HEK293T (cell line): ENCODE data around the gene PLCD3.

Experiments used
- CTCF ChIA-PET: fragments of 350-600 bp; formaldehyde crosslinking; extraction: SDS; loops from one replicate; lab custom pipeline; 2021; ENCODE audit warnings: antibody characterized with exemption, inconsistent platforms; lab: Yijun Ruan, JAX
- POLR2A ChIA-PET: fragments of 350-600 bp; formaldehyde crosslinking; extraction: SDS; loops from one replicate; lab custom pipeline; 2020; ENCODE audit warnings: antibody characterized with exemption, inconsistent platforms; lab: Yijun Ruan, JAX
- DNase-seq: peaks from one replicate; pipeline ENCODE4 v3.0.0; 2012; ENCODE audit warnings: mixed read lengths; ENCODE audit errors: extremely low spot score
- ARNT ChIP-seq: fragments of 450-650 bp; IDR thresholded peaks from 2 replicates; pipeline ENCODE4 v1.6.1; 2017; ENCODE audit warnings: mild to moderate bottlenecking
- BHLHE40 ChIP-seq: fragments of 450-650 bp; IDR thresholded peaks from 2 replicates; pipeline ENCODE4 v1.6.1; 2016; ENCODE audit warnings: mild to moderate bottlenecking, moderate library complexity, borderline replicate concordance
- CTBP1 ChIP-seq: fragments of 450-650 bp; IDR thresholded peaks from 2 replicates; pipeline ENCODE4 v1.6.1; 2016; ENCODE audit warnings: borderline replicate concordance
- ELF4 ChIP-seq: fragments of 450-650 bp; IDR thresholded peaks from 2 replicates; pipeline ENCODE4 v1.6.1; 2017; ENCODE audit warnings: antibody characterized with exemption
- FOXA1 ChIP-seq: fragments of 450-650 bp; IDR thresholded peaks from 2 replicates; pipeline ENCODE4 v1.6.1; 2016; ENCODE audit warnings: mild to moderate bottlenecking
- FOXK2 ChIP-seq: fragments of 450-650 bp; IDR thresholded peaks from 2 replicates; pipeline ENCODE4 v1.6.1; 2016; ENCODE audit warnings: mild to moderate bottlenecking
- FOXM1 ChIP-seq: fragments of 450-650 bp; IDR thresholded peaks from 2 replicates; pipeline ENCODE4 v1.6.1; 2017; ENCODE audit warnings: mild to moderate bottlenecking, borderline replicate concordance
- HDGF ChIP-seq: fragments of 450-650 bp; IDR thresholded peaks from 2 replicates; pipeline ENCODE4 v1.6.1; 2017; ENCODE audit warnings: antibody characterized with exemption, borderline replicate concordance
- L3MBTL2 ChIP-seq: fragments of 450-650 bp; conservative IDR thresholded peaks from 2 replicates; pipeline ENCODE4 v1.6.1; 2016; ENCODE audit warnings: mild to moderate bottlenecking
- LEF1 ChIP-seq: fragments of 450-650 bp; IDR thresholded peaks from 2 replicates; pipeline ENCODE4 v1.6.1; 2017; ENCODE audit warnings: mild to moderate bottlenecking, borderline replicate concordance
- NFRKB ChIP-seq: fragments of 450-650 bp; IDR thresholded peaks from 2 replicates; pipeline ENCODE4 v1.6.1; 2016; ENCODE audit warnings: mild to moderate bottlenecking, moderate library complexity
- SP1 ChIP-seq: fragments of 450-650 bp; IDR thresholded peaks from 2 replicates; pipeline ENCODE4 v1.6.1; 2017
- SUZ12 ChIP-seq: fragments of 450-650 bp; IDR thresholded peaks from 2 replicates; pipeline ENCODE4 v1.6.1; 2016; ENCODE audit warnings: mild to moderate bottlenecking
- TARDBP ChIP-seq: fragments of 450-650 bp; IDR thresholded peaks from 2 replicates; pipeline ENCODE4 v1.6.1; 2016
- ZNF384 ChIP-seq: fragments of 450-650 bp; IDR thresholded peaks from 2 replicates; pipeline ENCODE4 v1.6.1; 2016
- TF ChIP-seq, protein P1 (sequence below): fragments of 450-650 bp; IDR thresholded peaks from 2 replicates; pipeline ENCODE4 v1.6.1; 2016

PLCD3 gene

DNA sequence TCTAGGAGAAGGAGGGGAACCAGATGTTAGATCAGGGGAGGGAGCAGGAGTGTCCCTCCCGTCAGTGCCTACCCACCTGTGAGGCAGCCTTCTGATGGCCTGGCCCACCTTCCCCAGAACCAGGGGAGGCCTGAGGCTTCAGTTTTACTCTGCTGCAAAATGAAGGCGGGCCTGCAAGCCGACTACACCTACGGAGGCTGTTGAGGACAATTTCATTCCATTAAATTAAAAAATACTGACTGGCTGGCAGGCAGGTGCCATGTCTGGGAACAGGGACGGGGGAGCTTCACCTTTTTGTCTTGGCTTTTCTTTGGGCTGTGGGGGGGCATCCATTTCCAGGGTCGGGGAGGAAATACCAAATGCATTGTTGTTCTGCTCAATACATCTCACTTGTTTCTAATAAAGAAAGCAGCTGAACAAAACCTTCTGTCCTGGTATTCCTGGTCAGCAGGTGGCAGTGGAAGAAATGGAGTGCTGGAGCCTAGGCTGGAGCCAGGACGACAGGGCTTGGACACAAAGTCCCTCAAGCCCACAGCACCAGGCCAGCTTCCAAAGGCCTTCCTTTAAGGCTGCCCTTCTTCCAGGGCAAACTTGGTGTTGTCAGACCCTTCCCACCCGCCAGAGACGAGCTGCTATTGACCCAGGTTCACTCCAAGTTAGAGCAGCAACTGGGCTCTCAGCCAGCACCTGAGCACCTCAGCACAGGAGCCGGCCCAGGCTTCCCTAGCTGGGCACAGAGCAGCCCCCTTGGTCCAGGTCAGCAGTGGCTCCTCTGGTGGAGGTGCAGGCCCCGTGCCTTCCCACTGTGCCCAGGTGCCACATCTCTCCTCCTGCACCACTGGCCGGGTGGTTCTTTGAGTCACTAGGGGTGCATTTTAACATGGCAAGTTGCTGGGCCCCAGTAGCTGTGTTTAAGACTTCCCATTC, 23.5 kb downstream of the PLCD3 start:
- CTCF ChIA-PET, result interaction anchor here (1.1 to 2.6 kb wide), 5 partner anchors 10 to 198 kb away, joined by 3 to 14 read pairs (median 3); partner anchors contain the start of gene ACBD4
- no peak for TF ChIP-seq ELF4
- TF ChIP-seq FOXM1, result no peak
- no peak for TF ChIP-seq FOXK2
- no peak for TF ChIP-seq LEF1
- TF ChIP-seq NFRKB, result no peak
- DNase-seq, result no peak

DNA sequence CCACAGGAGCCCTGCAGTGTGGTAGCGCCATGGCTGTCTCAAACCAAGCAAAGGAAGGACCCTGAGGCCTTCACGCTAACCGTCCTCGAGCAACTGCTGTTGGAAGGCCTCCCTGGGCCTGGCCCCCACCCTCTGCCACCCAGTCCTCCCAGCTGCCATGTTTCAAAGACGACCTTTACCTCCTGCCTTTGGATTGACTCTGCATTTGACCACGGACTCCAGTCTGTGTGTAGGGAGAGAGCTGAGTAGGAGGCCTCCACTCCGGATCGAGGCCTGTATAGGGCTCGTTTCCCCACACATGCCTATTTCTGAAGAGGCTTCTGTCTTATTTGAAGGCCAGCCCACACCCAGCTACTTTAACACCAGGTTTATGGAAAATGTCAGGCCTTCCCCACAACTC, 24.3 kb downstream of the PLCD3 start:
- ChIA-PET CTCF (interaction anchor here (0.9 to 2.6 kb wide), 5 partner anchors 9 to 197 kb away, joined by 3 to 14 read pairs (median 3); partner anchors contain the start of genes ACBD4 and PLCD3), POLR2A (interaction anchor here (0.7 to 1.0 kb wide), 2 partner anchors 10 to 27 kb away, joined by 3 to 4 read pairs; partner anchors contain the start of gene ACBD4)
- no peak for DNase-seq

More for the DNA sequence above, 23.5 kb downstream of the PLCD3 start:
- POLR2A ChIA-PET, result interaction anchor here (0.6 to 1.3 kb wide), 4 partner anchors 9 to 77 kb away, joined by 3 to 4 read pairs (median 3); partner anchors contain the start of gene ACBD4

DNA sequence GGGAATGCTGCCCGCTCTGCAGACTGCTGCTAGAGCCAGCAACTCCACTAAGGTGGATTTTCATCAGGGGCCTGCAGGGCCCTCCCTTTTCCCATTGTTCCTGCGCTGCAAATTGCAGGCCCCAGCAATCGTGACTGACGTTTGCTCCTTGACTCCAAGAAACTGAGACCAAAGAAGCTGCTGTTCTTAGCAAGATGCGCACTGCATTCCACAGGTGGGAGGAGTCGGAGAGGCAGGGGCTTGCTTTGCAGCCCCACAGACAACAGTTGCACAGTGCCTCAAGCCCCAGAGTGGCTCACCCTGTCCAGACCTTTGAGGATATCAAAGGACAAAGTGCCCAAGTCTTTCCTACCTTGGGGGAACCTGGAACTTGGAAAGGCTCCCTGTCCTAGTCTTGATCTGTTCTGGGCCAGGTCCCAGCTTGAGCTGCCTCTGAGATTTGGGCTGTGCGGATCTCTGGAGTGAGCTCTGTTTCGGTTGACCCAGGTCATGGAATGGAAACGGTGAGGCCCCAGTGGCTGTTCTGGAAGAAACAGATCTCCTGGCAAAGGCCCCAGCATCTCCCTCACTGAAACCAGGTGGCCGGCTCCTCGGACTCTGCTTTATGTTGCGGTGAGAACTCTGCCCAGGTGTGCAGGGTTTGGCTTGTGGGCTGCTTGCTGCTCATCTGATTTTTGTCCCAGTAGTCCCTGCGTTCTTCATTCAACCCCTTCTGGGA, 24.9 kb downstream of the PLCD3 start:
- ChIA-PET POLR2A (interaction anchor here (0.7 kb wide), 1 partner anchor 11 kb away, joined by 3 read pairs; no protein-coding TSS in a partner anchor), CTCF (interaction anchor here (0.9 to 2.6 kb wide), 4 partner anchors 8 to 90 kb away, joined by 3 to 14 read pairs (median 5); partner anchors contain the start of genes ACBD4 and PLCD3)
- TF ChIP-seq L3MBTL2 (no peak), SP1 (no peak), FOXA1 (no peak), SUZ12 (no peak), FOXM1 (no peak)

More for the DNA sequence above, 24.3 kb downstream of the PLCD3 start:
- TF ChIP-seq ARNT (no peak), ZNF384 (no peak), L3MBTL2 (no peak), CTBP1 (no peak), BHLHE40 (no peak), SUZ12 (no peak)

DNA sequence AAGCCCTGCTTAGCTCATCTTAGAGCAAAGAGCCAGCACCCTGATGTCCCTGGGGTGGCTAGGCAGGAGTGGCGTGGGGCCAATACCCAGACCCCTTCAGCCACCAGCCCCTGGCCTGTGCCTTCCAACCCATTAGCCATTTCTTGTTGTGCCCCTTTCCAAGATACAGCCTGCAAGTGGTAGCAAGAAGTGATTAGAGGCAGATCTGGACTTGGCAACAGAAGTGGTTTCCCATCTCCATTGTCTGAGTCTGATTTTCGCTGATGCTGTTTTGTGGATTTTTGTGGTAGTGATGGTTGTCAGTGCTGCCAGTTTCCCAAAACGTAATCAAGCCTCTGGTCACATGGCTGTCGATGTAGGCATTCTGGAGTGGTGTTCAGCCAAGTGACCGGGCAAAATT, 25.7 kb downstream of the PLCD3 start:
- TF ChIP-seq, protein P1, sequence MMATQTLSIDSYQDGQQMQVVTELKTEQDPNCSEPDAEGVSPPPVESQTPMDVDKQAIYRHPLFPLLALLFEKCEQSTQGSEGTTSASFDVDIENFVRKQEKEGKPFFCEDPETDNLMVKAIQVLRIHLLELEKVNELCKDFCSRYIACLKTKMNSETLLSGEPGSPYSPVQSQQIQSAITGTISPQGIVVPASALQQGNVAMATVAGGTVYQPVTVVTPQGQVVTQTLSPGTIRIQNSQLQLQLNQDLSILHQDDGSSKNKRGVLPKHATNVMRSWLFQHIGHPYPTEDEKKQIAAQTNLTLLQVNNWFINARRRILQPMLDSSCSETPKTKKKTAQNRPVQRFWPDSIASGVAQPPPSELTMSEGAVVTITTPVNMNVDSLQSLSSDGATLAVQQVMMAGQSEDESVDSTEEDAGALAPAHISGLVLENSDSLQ, result no peak
- no peak for TF ChIP-seq L3MBTL2
- POLR2A ChIA-PET, result no interaction called here
- CTCF ChIA-PET, result no interaction called here
- DNase-seq, result no peak

More for the DNA sequence above, 24.9 kb downstream of the PLCD3 start:
- DNase-seq, result no peak

DNA sequence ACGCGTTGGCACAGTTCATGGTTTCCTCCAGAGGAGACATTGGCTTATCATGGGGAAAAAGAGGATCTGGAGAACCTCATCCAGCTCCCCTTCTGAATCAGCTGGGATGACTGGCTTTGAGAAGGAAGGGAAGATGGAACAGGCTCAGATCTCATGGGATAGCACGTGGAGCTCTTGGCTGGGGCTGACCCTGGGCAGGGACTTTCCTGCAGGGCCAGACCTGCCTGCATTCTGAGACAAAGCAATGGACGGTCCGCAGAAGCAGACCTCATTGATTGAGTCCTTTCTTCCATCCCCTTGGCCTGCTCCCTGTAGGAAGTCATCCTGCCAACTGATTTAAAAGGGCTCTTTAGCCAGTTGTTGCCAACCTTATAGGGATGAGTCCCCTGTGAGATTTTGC, 26.2 kb downstream of the PLCD3 start:
- CTCF ChIA-PET, result interaction anchor here (1.4 kb wide), 1 partner anchor 26 kb away, joined by 3 read pairs; the partner anchor contains the start of gene PLCD3
- POLR2A ChIA-PET, result no interaction called here
- no peak for TF ChIP-seq NFRKB
- no peak for TF ChIP-seq BHLHE40
- no peak for DNase-seq

DNA sequence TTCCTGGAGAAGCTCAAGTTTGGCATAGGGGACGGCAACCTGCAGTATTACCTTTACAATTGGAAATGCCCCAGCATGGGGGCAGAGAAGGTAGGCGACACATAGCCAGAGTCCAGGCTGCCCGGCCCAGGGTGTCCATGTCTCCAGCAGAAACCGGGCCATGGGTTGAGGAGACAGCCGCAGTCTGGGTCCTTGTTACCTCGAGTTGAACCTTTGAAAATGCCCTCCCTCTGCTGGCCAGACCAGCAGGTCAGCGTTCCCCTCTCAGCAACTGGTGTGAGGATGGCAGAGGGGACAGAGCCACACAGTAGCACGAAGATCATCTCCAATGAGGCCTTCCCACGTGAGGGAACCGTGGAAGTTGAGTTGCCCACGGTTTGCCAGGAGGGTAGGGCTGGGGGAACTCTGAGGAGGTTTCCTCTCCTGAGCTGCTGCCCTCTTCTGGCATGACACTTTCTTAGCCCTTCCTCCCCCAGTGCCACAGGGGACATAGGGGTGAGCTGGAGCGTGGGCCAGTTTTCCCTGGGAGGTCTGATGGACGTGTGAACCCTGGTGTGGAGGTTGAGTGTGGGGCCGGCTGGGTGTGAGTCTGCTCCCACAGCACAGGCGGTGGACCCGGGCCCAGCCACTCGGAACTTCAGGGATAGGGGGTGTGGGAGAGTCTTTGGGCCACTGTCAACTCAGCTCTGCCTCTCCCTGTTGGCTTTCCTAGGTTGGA, 27.2 kb downstream of the PLCD3 start:
- TF ChIP-seq TARDBP (no peak), BHLHE40 (no peak), ELF4 (no peak), NFRKB (no peak), HDGF (no peak), ARNT (no peak)
- ChIA-PET POLR2A (no interaction called here), CTCF (interaction anchor here (0.7 to 1.5 kb wide), 4 partner anchors 10 to 83 kb away, joined by 3 to 5 read pairs (median 3); partner anchors contain the start of genes ACBD4 and PLCD3)
- no peak for DNase-seq

DNA sequence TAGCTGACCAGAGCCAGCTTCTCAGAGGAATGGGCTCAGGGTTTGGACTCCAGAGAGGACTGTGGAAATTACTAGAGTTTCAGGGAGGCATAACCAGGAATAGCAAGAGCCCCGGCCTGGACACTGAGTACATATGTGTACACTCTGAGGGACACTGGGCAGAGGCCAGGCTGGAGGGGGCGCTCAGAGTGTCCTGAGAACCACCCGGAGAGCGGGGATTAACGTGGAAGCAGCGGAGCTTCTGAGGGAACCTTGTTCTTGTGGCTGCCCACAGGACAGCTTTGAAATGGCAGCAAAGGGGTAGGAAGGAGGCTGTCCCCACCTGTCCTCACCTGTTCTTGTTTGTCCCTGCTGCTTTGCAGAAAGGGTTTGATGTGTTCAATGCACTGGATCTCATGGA, 27.8 kb downstream of the PLCD3 start:
- TF ChIP-seq BHLHE40, result no peak
- no peak for TF ChIP-seq SUZ12
- no peak for TF ChIP-seq ZNF384
- TF ChIP-seq LEF1, result no peak
- TF ChIP-seq NFRKB, result no peak
- no peak for TF ChIP-seq FOXM1
- TF ChIP-seq HDGF, result no peak
- TF ChIP-seq FOXK2, result no peak
- TF ChIP-seq FOXA1, result no peak
- TF ChIP-seq SP1, result no peak
- no peak for TF ChIP-seq TARDBP
- no peak for TF ChIP-seq CTBP1
- no peak for TF ChIP-seq ELF4
- DNase-seq, result no peak
- ChIA-PET CTCF (interaction anchor here (1.0 to 1.5 kb wide), 3 partner anchors 10 to 31 kb away, joined by 3 to 5 read pairs (median 3); partner anchors contain the start of genes ACBD4 and PLCD3), POLR2A (no interaction called here)
